WTC11 (cell line): Measurements from ENCODE around the gene SPTLC1. TPM values are rescaled to one million over a fixed set of nuclear protein-coding genes. Genes with fewer than 3 reads are reported as not detected.

Source experiments
- ATAC-seq: fragments of 200-7000 bp; cut with Tn5 transposase; 2 replicates; pipeline ENCODE4 v1.10.0; 2021; ENCODE audit warnings: mild to moderate bottlenecking, moderate library complexity
- CTCF ChIA-PET: fragments of 300-600 bp; sonication (Branson Sonifier 250); formaldehyde crosslinking; loops from one replicate; lab custom pipeline; 2021; ENCODE audit warnings: antibody characterized with exemption; lab: Charles Lee
- POLR2A ChIA-PET: fragments of 350-600 bp; sonication (Branson Sonifier 250); formaldehyde crosslinking; loops from one replicate; lab custom pipeline; 2021; ENCODE audit warnings: antibody characterized with exemption; lab: Charles Lee
- DNase-seq: peaks from one replicate; pipeline ENCODE4 v3.0.0; 2021; ENCODE audit warnings: low spot score
- H3K27ac Mint-ChIP-seq: 2 replicates; pipeline ENCODE4 v1.8.0; 2021; ENCODE audit warnings: mixed read lengths
- H3K27me3 Mint-ChIP-seq: 2 replicates; pipeline ENCODE4 v1.8.0; 2021; ENCODE audit warnings: low read depth, mild to moderate bottlenecking, moderate library complexity, mixed read lengths
- H3K36me3 Mint-ChIP-seq: 2 replicates; pipeline ENCODE4 v1.8.0; 2021; ENCODE audit warnings: mixed read lengths
- H3K4me1 Mint-ChIP-seq: 2 replicates; pipeline ENCODE4 v1.8.0; 2022; ENCODE audit warnings: mixed read lengths
- H3K4me3 Mint-ChIP-seq: 2 replicates; pipeline ENCODE4 v1.8.0; 2021; ENCODE audit warnings: mild to moderate bottlenecking, moderate library complexity, mixed read lengths
- H3K9me3 Mint-ChIP-seq: 2 replicates; pipeline ENCODE4 v1.8.0; 2021; ENCODE audit warnings: mixed read lengths
- ARID4B ChIP-seq: sonication (generic); formaldehyde crosslinking; IDR thresholded peaks from 2 replicates; pipeline ENCODE4 v1.8.0; 2023; ENCODE audit warnings: missing genetic modification reagents, mild to moderate bottlenecking, borderline replicate concordance
- ATF6 ChIP-seq: sonication (generic); formaldehyde crosslinking; IDR thresholded peaks from 2 replicates; pipeline ENCODE4 v1.8.1; 2023; ENCODE audit warnings: mild to moderate bottlenecking, missing genetic modification reagents
- ELF4 ChIP-seq: sonication (generic); formaldehyde crosslinking; IDR thresholded peaks from 2 replicates; pipeline ENCODE4 v1.8.1; 2022; ENCODE audit warnings: low read depth, mild to moderate bottlenecking, moderate library complexity, missing genetic modification reagents
- ERG ChIP-seq: fragments of 250-450 bp; sonication (Bioruptor Pico); IDR thresholded peaks from 2 replicates; pipeline ENCODE4 v1.8.0; 2021; ENCODE audit warnings: mild to moderate bottlenecking
- ESRRA ChIP-seq: sonication (generic); formaldehyde crosslinking; IDR thresholded peaks from 2 replicates; pipeline ENCODE4 v1.8.1; 2022; ENCODE audit warnings: mild to moderate bottlenecking, missing genetic modification reagents, borderline replicate concordance
- ETV6 ChIP-seq: sonication (generic); formaldehyde crosslinking; IDR thresholded peaks from 2 replicates; pipeline ENCODE4 v1.8.1; 2022; ENCODE audit warnings: mild to moderate bottlenecking, missing genetic modification reagents
- IRF2 ChIP-seq: sonication (generic); formaldehyde crosslinking; IDR thresholded peaks from 2 replicates; pipeline ENCODE4 v1.8.0; 2022; ENCODE audit warnings: low read depth, missing genetic modification reagents, borderline replicate concordance
- NFATC4 ChIP-seq: fragments of 250-450 bp; sonication (Bioruptor Pico); IDR thresholded peaks from 2 replicates; pipeline ENCODE4 v1.9.0; 2021; ENCODE audit warnings: mild to moderate bottlenecking
- RELA ChIP-seq: sonication (generic); formaldehyde crosslinking; IDR thresholded peaks from 2 replicates; pipeline ENCODE4 v1.8.1; 2022; ENCODE audit warnings: missing genetic modification reagents, mild to moderate bottlenecking, borderline replicate concordance
- RORB ChIP-seq: fragments of 250-450 bp; sonication (Bioruptor Pico); IDR thresholded peaks from 2 replicates; pipeline ENCODE4 v1.9.0; 2021; ENCODE audit warnings: mild to moderate bottlenecking
- SMAD3 ChIP-seq: sonication (generic); formaldehyde crosslinking; IDR thresholded peaks from 2 replicates; pipeline ENCODE4 v1.8.0; 2022; ENCODE audit warnings: missing genetic modification reagents, mild to moderate bottlenecking, borderline replicate concordance
- SMAD4 ChIP-seq: sonication (generic); formaldehyde crosslinking; IDR thresholded peaks from 2 replicates; pipeline ENCODE4 v1.8.0; 2022; ENCODE audit warnings: mild to moderate bottlenecking, missing genetic modification reagents
- SOX15 ChIP-seq: fragments of 250-450 bp; sonication (Bioruptor Pico); IDR thresholded peaks from 2 replicates; pipeline ENCODE4 v1.9.0; 2021; ENCODE audit warnings: mild to moderate bottlenecking
- SP1 ChIP-seq: sonication (generic); formaldehyde crosslinking; conservative IDR thresholded peaks from 2 replicates; pipeline ENCODE4 v1.8.1; 2022; ENCODE audit warnings: missing genetic modification reagents
- TCF7 ChIP-seq: sonication (generic); formaldehyde crosslinking; IDR thresholded peaks from 2 replicates; pipeline ENCODE4 v1.8.0; 2022; ENCODE audit warnings: mild to moderate bottlenecking, low read depth, missing genetic modification reagents, moderate library complexity
- USF1 ChIP-seq: sonication (generic); formaldehyde crosslinking; IDR thresholded peaks from 2 replicates; pipeline ENCODE4 v1.8.0; 2022; ENCODE audit warnings: mild to moderate bottlenecking, missing genetic modification reagents
- ZNF138 ChIP-seq: sonication (generic); formaldehyde crosslinking; conservative IDR thresholded peaks from 2 replicates; pipeline ENCODE4 v1.8.1; 2022; ENCODE audit warnings: mild to moderate bottlenecking, moderate library complexity, missing genetic modification reagents
- total RNA-seq: library from RNA; stranded (reverse); gene quantifications from 3 replicates; pipeline ENCODE4 v1.2.3, GENCODE V29; 2021
- TF ChIP-seq, protein P1 (sequence below): sonication (generic); formaldehyde crosslinking; IDR thresholded peaks from 2 replicates; pipeline ENCODE4 v1.8.1; 2023; ENCODE audit warnings: mild to moderate bottlenecking, missing genetic modification reagents
- TF ChIP-seq, protein P2 (sequence below): sonication (generic); formaldehyde crosslinking; IDR thresholded peaks from 2 replicates; pipeline ENCODE4 v1.8.0; 2023; ENCODE audit warnings: missing genetic modification reagents

The SPTLC1 gene
- total RNA-seq, 1 experiment from 2014 or later = 81.2 TPM

DNA sequence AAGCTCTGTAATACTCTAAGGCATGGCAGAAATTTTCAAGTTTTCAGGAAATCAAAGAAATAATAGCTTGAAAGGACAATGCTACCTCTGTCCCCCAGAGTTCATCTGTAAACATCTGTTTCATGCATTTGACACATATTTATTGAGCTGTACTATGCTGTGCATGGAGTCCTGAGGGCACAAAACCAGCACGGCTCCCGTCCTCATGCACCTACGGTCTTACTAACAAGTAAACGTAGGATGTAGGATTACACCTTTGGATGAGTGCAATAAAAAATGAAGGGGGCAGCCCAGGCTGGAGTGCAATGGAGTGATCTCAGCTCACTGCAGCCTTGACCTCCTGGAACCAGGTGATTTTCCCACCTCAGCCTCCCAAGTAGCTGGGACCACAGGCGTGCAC is 81.9 kb downstream of the SPTLC1 start:
- H3K36me3 Mint-ChIP-seq = peaks cover 54% of the 10 kb centered on the region
- no peak overlapping the region for H3K4me3 Mint-ChIP-seq
- no peak overlapping the region for H3K27ac Mint-ChIP-seq
- TF ChIP-seq, protein P1, sequence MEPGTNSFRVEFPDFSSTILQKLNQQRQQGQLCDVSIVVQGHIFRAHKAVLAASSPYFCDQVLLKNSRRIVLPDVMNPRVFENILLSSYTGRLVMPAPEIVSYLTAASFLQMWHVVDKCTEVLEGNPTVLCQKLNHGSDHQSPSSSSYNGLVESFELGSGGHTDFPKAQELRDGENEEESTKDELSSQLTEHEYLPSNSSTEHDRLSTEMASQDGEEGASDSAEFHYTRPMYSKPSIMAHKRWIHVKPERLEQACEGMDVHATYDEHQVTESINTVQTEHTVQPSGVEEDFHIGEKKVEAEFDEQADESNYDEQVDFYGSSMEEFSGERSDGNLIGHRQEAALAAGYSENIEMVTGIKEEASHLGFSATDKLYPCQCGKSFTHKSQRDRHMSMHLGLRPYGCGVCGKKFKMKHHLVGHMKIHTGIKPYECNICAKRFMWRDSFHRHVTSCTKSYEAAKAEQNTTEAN (CRISPR knock-in tag) = no peak
- TF ChIP-seq NFATC4 (CRISPR knock-in tag) (no peak), SOX15 (no peak), SMAD3 (CRISPR knock-in tag) (no peak), SMAD4 (no peak), ARID4B (no peak), ELF4 (CRISPR knock-in tag) (no peak), ZNF138 (CRISPR knock-in tag) (no peak), SP1 (CRISPR knock-in tag) (no peak), ETV6 (CRISPR knock-in tag) (no peak), ATF6 (no peak), ERG (CRISPR knock-in tag) (no peak), ESRRA (CRISPR knock-in tag) (no peak), RORB (CRISPR knock-in tag) (no peak), RELA (CRISPR knock-in tag) (no peak), TCF7 (CRISPR knock-in tag) (no peak), IRF2 (no peak), USF1 (CRISPR knock-in tag) (no peak)
- TF ChIP-seq, protein P2, sequence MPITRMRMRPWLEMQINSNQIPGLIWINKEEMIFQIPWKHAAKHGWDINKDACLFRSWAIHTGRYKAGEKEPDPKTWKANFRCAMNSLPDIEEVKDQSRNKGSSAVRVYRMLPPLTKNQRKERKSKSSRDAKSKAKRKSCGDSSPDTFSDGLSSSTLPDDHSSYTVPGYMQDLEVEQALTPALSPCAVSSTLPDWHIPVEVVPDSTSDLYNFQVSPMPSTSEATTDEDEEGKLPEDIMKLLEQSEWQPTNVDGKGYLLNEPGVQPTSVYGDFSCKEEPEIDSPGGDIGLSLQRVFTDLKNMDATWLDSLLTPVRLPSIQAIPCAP (CRISPR knock-in tag) = no peak
- DNase-seq (no peak), ATAC-seq (no peak)
- no peaks in the 10 kb centered on the region for H3K9me3 Mint-ChIP-seq
- ChIA-PET CTCF (no interaction called here), POLR2A (no interaction called here)
- H3K4me1 Mint-ChIP-seq = no peaks in the 10 kb centered on the region
- H3K27me3 Mint-ChIP-seq = no peaks in the 10 kb centered on the region
